ENCODE measurements around the gene FER1L5. TPM values are rescaled to one million over a fixed set of nuclear protein-coding genes. Genes with fewer than 3 reads are reported as not detected.

FER1L5 gene
- total RNA-seq, 1 donor from 2014 or later = not detected

GRCh38 chr2:96739076-96739632, 96.6 kb downstream of the FER1L5 start:
- peak; percentile 9 for DNase-seq (ENCODE audit: low read depth)

- peak; percentile 98 for DNase-seq (ENCODE audit: low read depth)
Observed at GRCh38 chr2:96739633-96740428, 97.3 kb downstream of the FER1L5 start, which contains the start of gene LMAN2L. TSS of gene LMAN2L (minus strand) at chr2:96740064. CDS start at chr2:96740040, 24 bp downstream.

GRCh38 chr2:96747061-96747617, 104.6 kb downstream of the FER1L5 start:
- DNase-seq (ENCODE audit: low read depth) = no peak

GRCh38 chr2:96751800-96752199, 109.2 kb downstream of the FER1L5 start:
- no peak for DNase-seq (ENCODE audit: low read depth)

- no peak for DNase-seq (ENCODE audit: low read depth)
Observed at GRCh38 chr2:96753661-96754282, 111.2 kb downstream of the FER1L5 start.

- no peak for DNase-seq (ENCODE audit: low read depth)
Observed at GRCh38 chr2:96754317-96754716, 111.8 kb downstream of the FER1L5 start.

Other genes with a start within 250 kb of the FER1L5 start
- not detected in 2 replicates for gene NEURL3, start 137.4 kb upstream of the FER1L5 start, total RNA-seq
- gene ARID5A, start 106.0 kb upstream of the FER1L5 start, total RNA-seq = 21.9 and 73.8 TPM in 2 replicates
- 32.8 and 38.6 TPM in 2 replicates for gene KANSL3, start 4.5 kb upstream of the FER1L5 start, total RNA-seq
- gene LMAN2L, start 97.3 kb downstream of the FER1L5 start, total RNA-seq = 26.4 and 28.2 TPM in 2 replicates
- gene CNNM4, start 118.1 kb downstream of the FER1L5 start, total RNA-seq = 7.5 and 15.6 TPM in 2 replicates
- gene CNNM3, start 173.5 kb downstream of the FER1L5 start, total RNA-seq = 5.5 and 8.7 TPM in 2 replicates
- gene ANKRD23, start 201.3 kb downstream of the FER1L5 start, total RNA-seq = 3.4 and 4.3 TPM in 2 replicates
- 10.5 and 15.6 TPM in 2 replicates for gene ANKRD39, start 215.3 kb downstream of the FER1L5 start, total RNA-seq
- gene SEMA4C, start 227.3 kb downstream of the FER1L5 start, total RNA-seq = 74.5 and 88.9 TPM in 2 replicates

Data from myocyte (in vitro differentiated cells).